Epidermal melanocyte (primary cell): ENCODE results near the gene TMEM63A.
"Not testable (repeated sequence)": the region's sequence is repeated elsewhere in the genome, so short reads cannot be mapped to it uniquely, and the experiment has no call there.

ENCODE experiments used
- DNase-seq: peaks from one replicate; pipeline ENCODE4 v3.0.0; 2011; ENCODE audit warnings: low spot score; ENCODE audit not compliant: insufficient read length

TMEM63A gene

GRCh38 chr1:225881959-225882693 lies at the start of gene TMEM63A:
Gene TMEM63A (minus strand): TSS chr1:225882380. CDS start chr1:225877580, 4,800 bp downstream.
- peak; percentile 96 for DNase-seq

GRCh38 chr1:225931270-225932136 lies 49.3 kb upstream of the TMEM63A start:
- DNase-seq: no peak

GRCh38 chr1:225930566-225930965 lies 48.4 kb upstream of the TMEM63A start:
- no peak for DNase-seq

- DNase-seq: not testable (repeated sequence)
These were observed 47.3 kb upstream of the TMEM63A start for GRCh38 chr1:225929462-225929861.

- DNase-seq: no peak
These were observed 46.3 kb upstream of the TMEM63A start for GRCh38 chr1:225928186-225929175.

- no peak for DNase-seq
These were observed 44.5 kb upstream of the TMEM63A start for GRCh38 chr1:225926551-225927113.

- peak; percentile 99 for DNase-seq
These were observed 41.7 kb upstream of the TMEM63A start, which contains the start of gene PYCR2 for GRCh38 chr1:225923692-225924555. Gene PYCR2 (minus strand): TSS chr1:225924250. CDS start chr1:225924110, 140 bp downstream.

GRCh38 chr1:225923381-225923691 lies 41.2 kb upstream of the TMEM63A start:
- no peak for DNase-seq

GRCh38 chr1:225921734-225922709 lies 39.8 kb upstream of the TMEM63A start:
- no peak for DNase-seq

GRCh38 chr1:225919906-225920305 lies 37.7 kb upstream of the TMEM63A start:
- DNase-seq: peak; percentile 94

- no peak for DNase-seq
These were observed 36.1 kb upstream of the TMEM63A start for GRCh38 chr1:225918280-225918679.

- DNase-seq: no peak
These were observed 35.4 kb upstream of the TMEM63A start for GRCh38 chr1:225917536-225917935.

- DNase-seq: no peak
These were observed 34.9 kb upstream of the TMEM63A start for GRCh38 chr1:225917101-225917500.

- no peak for DNase-seq
These were observed 33.4 kb upstream of the TMEM63A start for GRCh38 chr1:225915538-225915991.

- no peak for DNase-seq
These were observed 32.8 kb upstream of the TMEM63A start for GRCh38 chr1:225914947-225915346.

GRCh38 chr1:225914391-225914790 lies 32.2 kb upstream of the TMEM63A start:
- DNase-seq: no peak

- peak; percentile 24 for DNase-seq
These were observed 29.3 kb upstream of the TMEM63A start for GRCh38 chr1:225911191-225912130.

- DNase-seq: no peak
These were observed 27.3 kb upstream of the TMEM63A start for GRCh38 chr1:225909477-225909876.
